ENCODE measurements around the gene FKBP4.

The FKBP4 gene

GRCh38 chr12:2813214-2814185, 18.7 kb downstream of the FKBP4 start:
- peak; percentile 74 for DNase-seq

- no peak for DNase-seq
These were observed 25.0 kb downstream of the FKBP4 start for GRCh38 chr12:2819810-2820209.

DNA sequence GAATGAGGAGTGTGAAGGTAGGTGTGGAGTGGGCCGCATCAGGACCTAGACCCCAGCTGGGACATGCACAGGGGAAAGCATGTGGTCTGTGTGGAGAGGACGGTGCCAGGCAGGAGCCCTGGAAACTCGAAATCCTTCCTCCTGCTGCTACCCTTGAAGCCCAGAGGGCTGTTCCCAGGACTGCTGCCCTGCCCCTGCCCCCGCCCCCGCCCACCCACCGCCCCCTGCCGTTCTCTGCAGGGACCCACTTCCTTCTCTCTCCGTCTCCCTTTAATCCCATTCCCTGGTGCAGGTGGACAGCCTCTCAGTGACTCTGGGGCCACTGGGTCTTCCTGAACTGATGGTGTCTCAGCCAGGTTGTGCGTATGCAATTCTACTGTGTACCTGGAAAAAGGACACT, 25.7 kb downstream of the FKBP4 start:
- no peak for DNase-seq

- DNase-seq, result no peak
These were observed 28.7 kb downstream of the FKBP4 start for GRCh38 chr12:2823483-2823882.

DNA sequence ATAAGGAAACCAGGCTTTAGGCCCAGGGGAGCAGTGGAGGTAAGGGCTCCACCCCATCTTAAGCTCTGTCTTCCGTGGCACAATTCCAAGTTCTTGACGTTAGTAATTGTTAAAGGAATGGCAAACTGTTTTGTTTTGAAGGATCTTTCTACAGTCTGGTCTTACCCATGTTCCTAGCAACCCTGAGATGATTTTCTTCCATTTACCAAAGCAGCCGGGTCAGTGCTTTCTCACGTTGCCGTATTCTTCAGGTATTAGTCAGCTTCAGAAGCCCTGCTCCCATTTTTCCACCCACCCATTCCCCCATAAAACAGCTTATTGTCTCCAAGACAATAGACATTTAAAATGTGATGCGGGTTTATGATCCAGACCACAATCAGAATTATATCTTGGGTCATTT, 29.8 kb downstream of the FKBP4 start:
- DNase-seq, result no peak

DNA sequence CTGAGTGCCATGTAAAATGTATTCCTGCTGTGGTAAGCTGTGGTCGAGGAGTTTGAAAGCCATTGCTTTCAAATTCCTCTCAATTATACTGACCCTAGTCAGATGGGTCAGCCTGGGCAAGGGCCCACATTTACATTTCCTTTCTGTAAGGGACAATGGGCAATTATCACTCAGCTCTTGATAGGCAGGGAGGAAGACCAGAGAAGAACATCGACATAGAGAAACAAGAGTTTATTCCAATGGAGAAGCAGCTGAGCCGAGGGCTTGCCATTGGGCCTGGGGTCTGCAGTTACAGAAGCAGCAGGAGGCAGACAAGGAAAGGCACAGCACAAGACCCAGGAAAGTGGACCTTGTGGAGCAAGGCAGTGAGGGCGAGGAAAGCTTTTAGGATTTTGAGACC, 30.4 kb downstream of the FKBP4 start:
- no peak for DNase-seq

GRCh38 chr12:2826036-2826435, 31.3 kb downstream of the FKBP4 start:
- DNase-seq, result no peak

DNA sequence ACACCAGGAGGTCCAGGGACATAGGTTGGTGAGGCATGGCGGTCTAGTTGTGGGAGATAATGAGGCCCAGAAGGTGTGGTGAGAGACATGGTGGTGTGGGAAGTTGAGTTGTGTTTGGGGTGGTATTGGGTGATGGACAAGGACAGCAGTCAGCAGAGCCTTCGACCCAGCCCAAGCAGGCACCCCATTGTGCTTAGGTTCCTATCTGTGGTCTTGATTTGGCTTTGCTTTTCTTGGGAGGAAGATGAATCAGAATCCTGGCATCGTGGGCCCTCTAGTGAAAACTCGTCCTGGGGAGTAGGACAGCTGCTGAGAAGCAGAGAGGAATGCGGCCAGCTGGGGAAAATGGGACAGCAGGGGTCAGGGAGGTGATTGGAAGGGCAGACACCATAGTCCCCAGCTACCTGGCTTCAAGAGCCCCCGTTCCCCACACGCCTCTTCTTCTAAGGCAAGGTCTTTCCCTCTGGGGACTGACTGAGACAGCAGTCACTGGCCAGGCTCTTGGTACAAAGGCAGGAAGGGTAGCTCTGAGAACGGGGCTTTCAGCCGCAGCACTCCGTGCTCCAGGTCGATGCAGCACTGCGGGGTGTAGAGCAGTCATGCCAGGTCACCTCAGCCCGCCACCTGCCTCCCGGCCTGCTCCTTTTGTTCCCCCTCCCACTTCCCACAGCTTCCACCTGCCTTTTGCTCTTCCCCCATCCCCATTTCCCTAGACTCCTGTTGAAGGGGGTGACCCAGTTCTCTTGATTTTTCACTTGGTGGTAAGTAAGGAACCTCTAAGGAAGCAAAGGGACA, 32.1 kb downstream of the FKBP4 start:
- no peak for DNase-seq

DNA sequence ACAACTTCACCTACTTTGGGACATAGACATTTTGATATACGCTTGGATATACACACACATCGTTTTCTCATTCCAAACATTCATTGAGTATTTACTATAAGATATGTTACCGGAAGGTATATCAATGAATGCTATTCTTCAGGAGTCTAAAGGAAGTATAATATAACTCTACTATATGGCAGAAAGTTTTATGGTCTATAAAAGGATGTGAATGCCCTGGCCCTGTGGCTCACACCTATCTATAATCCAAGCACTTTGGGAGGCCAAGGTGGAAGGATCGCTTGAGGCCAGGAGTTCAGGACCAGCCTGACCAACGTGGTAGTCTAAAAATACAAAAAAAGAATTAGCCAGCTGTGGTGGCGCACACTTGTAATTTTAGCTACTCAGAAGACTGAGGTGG, 34.5 kb downstream of the FKBP4 start:
- no peak for DNase-seq

GRCh38 chr12:2832550-2833127, 37.9 kb downstream of the FKBP4 start:
- DNase-seq, result no peak

GRCh38 chr12:2833327-2833726, 38.6 kb downstream of the FKBP4 start:
- no peak for DNase-seq

DNA sequence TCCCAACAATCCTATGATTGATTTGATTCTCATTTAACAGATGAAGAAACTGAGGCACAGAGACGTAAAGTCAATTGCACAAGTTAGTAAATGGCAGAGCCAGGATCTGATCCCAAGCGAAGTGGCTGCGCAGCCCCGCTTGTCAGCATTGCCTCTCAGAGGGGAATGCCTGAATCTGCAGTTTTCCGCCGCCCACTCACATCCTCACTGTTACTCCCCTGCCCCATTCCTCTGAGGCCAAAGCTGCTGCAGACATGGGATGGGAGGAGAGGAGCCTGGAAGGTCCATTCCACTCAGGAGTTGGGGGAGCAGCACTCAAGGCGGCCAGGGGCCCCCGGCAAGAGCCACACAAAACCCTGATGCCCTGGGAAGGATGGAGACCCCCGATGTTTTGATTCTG, 39.0 kb downstream of the FKBP4 start:
- no peak for DNase-seq

DNA sequence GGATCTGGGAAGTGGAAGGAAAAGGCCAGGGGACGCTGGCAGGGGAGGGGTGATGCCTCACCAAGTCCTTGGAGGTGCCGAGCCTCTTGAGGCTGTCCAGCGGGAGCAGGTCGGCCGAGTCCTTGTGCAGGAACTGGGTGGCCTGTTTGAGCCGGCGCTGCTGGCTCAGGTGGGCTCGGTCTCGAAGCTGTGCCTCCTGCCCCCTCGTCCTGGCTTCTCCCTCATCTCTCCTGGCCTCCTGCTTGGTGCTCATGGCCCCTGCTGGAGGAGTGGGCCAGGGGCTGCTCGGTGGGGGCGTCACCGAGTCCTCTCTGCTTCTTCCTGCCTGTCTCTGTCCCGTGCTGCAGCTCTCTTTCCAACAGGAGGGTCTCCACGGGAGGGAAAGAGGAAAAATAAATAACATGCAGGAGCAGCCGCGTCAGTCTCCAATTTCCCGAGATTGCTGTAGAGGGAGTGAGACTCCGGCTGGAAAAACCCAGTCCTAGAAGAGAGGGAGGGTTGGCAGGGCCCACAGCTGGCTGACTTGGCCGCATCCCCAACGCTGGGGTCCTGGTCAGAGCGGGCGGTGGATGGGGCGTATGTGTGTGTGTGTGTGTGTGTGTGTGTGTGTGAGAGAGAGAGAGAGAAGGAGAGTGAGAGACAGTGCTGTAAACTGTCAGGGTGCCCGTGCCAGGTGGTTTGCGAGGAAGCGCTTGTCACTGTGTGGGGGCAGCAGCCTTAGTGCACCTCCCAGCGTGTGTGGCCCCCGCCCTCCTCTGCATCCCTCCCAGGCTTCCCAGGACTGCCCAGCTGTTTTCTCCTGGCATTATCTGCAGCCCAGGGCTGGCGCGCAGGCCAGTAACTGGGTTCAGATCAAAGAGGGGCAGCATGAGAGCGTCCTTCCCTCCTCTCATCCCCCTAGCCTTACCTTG, 40.1 kb downstream of the FKBP4 start, which contains the start of gene NRIP2:
TSS of gene NRIP2 (minus strand) at position 455 of the 911 bp plus-strand sequence. CDS start at position 403, 52 bp downstream.
- DNase-seq, result peak; percentile 61

GRCh38 chr12:2835691-2836403, 41.1 kb downstream of the FKBP4 start:
- DNase-seq, result no peak

GRCh38 chr12:2836574-2836973, 41.8 kb downstream of the FKBP4 start:
- no peak for DNase-seq

DNA sequence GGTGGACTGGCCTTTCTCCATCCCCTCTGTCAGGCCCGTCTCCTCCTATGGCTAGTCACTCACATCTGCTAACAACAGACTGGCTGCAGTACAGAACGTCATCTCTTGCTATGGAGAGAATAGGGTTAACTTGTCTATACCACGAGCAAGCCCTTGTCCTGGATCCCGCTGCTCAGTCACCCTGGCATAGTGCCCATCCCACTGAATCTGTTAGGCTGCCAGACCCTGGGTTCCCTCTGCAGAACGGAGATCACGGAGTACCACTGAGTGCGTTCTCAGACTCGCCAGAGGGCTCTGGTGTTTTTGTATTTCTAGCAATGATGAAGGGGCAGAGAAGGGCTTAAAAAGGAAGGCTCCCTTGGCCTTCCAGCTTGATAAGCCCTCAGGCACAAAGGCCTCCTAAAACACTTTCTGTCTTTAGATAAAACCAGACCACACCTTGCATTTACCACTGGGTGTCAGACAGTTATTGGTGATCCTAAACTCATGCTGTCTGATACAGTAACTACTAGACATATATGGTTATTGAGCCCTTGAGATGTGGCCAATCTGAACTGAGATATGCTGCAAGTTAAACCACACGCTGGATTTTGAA, 46.4 kb downstream of the FKBP4 start:
- DNase-seq, result no peak

DNA sequence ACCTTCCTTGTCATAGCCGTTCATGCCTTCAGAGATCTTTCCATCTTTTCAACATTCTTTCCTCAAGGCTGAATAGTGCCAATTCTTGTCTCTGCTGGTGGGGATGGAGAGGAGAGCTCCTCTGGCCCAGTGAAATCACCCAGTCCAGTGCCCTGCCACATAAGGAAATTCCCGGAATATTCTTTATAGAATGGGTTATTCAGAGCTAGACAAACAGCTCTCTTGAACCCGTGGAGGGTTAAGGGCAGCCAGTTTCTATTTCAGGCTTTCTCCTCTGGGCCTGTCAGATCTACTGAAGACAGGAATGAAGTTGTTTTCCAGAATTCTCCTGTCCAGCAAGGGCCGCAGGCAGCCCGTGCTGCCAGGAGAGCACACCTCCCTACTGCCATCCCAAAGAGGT, 48.2 kb downstream of the FKBP4 start:
- DNase-seq, result no peak

DNA sequence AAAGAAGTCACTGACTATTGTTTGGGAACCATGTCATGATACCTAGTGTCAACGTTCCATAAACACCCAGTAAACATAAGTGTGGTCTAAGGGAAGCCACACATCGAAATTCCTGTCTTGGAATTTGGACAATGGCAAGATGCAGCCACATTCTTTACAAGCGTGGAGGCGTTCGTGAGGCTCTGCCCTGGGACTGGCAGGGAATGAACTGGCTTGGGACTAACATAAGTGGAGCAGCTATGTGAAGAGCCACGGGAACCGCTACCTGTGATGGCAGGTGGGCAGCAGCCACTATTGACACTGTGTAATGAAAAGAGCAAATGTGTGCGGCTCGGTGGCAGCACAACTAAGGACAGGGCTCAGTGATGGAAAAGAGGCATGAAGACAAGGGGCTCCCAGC, 50.0 kb downstream of the FKBP4 start:
- peak; percentile 29 for DNase-seq

GRCh38 chr12:2845280-2845679, 50.5 kb downstream of the FKBP4 start:
- DNase-seq, result peak; percentile 75

DNA sequence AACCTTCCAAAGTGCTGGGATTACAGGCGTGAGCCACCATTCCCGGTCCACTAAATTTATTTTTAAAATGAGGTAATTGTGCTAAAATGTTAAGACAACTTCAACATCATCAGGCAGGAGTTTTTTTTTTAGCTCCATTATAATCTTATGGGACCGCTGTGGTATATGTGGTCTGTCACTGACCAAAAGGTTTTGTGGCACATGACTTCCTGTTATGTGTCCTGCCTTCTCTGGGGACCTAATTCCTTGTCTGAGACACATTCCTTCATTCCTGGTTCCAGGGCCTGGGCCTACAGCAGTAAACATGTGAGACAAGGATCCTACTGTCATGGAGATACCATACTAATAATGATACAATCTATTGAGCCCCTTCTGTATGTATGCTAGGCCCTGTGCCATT, 57.2 kb downstream of the FKBP4 start:
- no peak for DNase-seq

DNA sequence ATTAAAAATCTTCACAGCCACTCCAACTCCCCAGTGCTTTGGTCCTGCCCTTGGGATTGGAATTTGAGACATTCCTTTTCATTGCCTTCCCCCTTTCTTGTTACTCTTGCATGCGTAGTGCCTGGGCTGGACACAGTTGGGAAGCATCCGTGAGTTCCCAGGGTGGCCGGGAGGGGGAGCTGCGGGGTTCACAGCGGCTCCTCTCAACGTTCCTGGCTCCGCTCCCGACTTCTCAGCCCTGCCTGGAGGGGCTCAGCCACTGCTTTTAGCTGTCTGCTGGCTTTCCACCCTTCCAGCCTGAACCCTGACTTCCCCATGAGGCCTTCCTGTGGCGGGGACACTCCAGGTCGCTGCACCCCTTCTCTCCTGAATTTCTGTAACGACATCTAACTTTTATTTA, 58.9 kb downstream of the FKBP4 start:
- DNase-seq, result peak; percentile 80

Data from fibroblast of skin of abdomen (primary cell).